Lower lobe of right lung (tissue), 2 donors: ENCODE measurements around the gene PDLIM5. TPM values are rescaled to one million over a fixed set of nuclear protein-coding genes. Genes with fewer than 3 reads are reported as not detected.

Experiments used
- ATAC-seq, 2 donors: fragments of 200-7000 bp; cut with Tn5 transposase; one replicate each; pipeline ENCODE4 v1.9.1; 2020 to 2022; ENCODE audit warnings: mild to moderate bottlenecking in 2 of 2, moderate library complexity in 2 of 2
- DNase-seq: peaks from one replicate; pipeline ENCODE4 v3.0.0-alpha.2; 2020
- H3K27ac ChIP-seq: fragments of 200-600 bp; one replicate; pipeline ENCODE4 v1.8.0; 2022
- H3K27me3 ChIP-seq: fragments of 200-600 bp; one replicate; pipeline ENCODE4 v1.8.0; 2022; ENCODE audit warnings: low read depth
- H3K36me3 ChIP-seq: fragments of 200-600 bp; one replicate; pipeline ENCODE4 v1.8.0; 2022; ENCODE audit warnings: mild to moderate bottlenecking
- H3K4me1 ChIP-seq: fragments of 200-600 bp; one replicate; pipeline ENCODE4 v1.8.0; 2022
- H3K4me3 ChIP-seq: fragments of 200-600 bp; one replicate; pipeline ENCODE4 v1.8.0; 2022; ENCODE audit warnings: mild to moderate bottlenecking
- H3K9me3 ChIP-seq: fragments of 200-600 bp; one replicate; pipeline ENCODE4 v1.8.0; 2022
- CTCF ChIP-seq: fragments of 200-600 bp; IDR thresholded peaks from one replicate; pipeline ENCODE4 v1.8.0; 2022; ENCODE audit warnings: antibody characterized with exemption, mild to moderate bottlenecking
- intact Hi-C: fragments of 100-400 bp; cut with DNase I; formaldehyde crosslinking; loops from one replicate; pipeline ENCODE4 v1.11.0; 2022
- total RNA-seq: library from RNA; stranded (reverse); fragmentation: NEBNext Ultra II Directional; extraction: Animal tissue kit (Norgen Biotek cat#: 25700); gene quantifications from one replicate; pipeline ENCODE4 v1.2.1, GENCODE V29; 2021
- donor health status: DM: no; HTN: yes; CAD: no; lungs with severe emphysema.

The PDLIM5 gene
- total RNA-seq, 1 donor from 2014 or later, result 75.8 TPM

GRCh38 chr4:94558392-94558904 lies 106.7 kb downstream of the PDLIM5 start:
- Histone ChIP-seq H3K36me3 (no peaks in the 10 kb centered on the region), H3K9me3 (no peaks in the 10 kb centered on the region), H3K27ac (no peak overlapping the region), H3K4me1 (peaks cover 21% of the 10 kb centered on the region), H3K27me3 (no peaks in the 10 kb centered on the region), H3K4me3 (no peak overlapping the region)
- no peak for ATAC-seq
- no peak for TF ChIP-seq CTCF
- no peak for DNase-seq
- intact Hi-C loops, result no loop called here

DNA sequence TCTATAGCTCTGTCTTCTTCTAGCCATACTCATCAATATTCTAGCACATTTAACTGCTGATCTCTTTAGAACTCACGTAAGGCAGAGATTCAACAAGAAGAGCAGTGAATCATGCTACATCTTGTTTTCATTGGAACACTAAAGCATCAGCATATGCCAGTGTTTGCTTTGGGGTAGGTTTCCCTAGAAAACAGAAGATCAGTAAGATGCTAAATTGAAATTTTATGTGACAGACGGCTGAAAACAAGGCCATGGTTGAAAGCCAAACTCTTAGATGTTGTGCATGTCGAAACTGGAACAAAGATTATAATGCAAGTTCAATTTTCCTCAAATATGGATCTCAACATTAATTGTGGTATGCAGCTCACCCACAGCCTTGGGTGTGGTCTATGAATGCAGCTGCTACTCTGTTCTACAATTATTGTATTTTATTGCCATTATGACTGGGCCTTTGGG lies 107.6 kb downstream of the PDLIM5 start:
- Histone ChIP-seq H3K4me1 (peaks cover 21% of the 10 kb centered on the region), H3K27me3 (no peaks in the 10 kb centered on the region), H3K36me3 (no peaks in the 10 kb centered on the region), H3K9me3 (no peaks in the 10 kb centered on the region), H3K4me3 (no peak overlapping the region), H3K27ac (no peak overlapping the region)
- ATAC-seq (no peak), DNase-seq (no peak)
- no peak for TF ChIP-seq CTCF
- intact Hi-C loops, result no loop called here

GRCh38 chr4:94561249-94562024 lies 109.7 kb downstream of the PDLIM5 start:
- Histone ChIP-seq H3K4me1 (peaks cover 21% of the 10 kb centered on the region), H3K9me3 (no peaks in the 10 kb centered on the region), H3K4me3 (no peak overlapping the region), H3K27me3 (no peaks in the 10 kb centered on the region), H3K36me3 (no peaks in the 10 kb centered on the region), H3K27ac (no peak overlapping the region)
- DNase-seq (no peak), ATAC-seq (no peak)
- no peak for TF ChIP-seq CTCF
- intact Hi-C loops, result no loop called here

GRCh38 chr4:94562285-94562684 lies 110.5 kb downstream of the PDLIM5 start:
- no peak for TF ChIP-seq CTCF

DNA sequence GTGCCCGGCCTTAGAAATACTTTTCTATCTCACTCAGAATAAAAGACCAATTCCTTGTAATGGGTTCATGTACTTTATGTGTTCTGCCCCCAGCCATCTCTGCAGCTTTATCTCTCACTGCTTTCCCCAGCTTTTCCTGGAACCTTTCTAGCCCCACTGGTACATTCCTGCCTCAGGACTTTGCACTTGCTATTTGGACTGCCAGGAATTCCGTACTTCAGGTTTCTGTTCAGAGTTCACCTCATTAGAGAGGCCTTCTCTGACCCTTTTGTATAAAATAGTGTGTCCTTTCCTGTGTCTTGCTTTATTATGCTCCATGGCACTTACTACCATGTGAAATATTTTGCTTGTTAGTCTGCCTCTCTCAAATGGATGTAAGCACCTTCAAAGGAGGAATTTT lies 112.5 kb downstream of the PDLIM5 start:
- DNase-seq (no peak), ATAC-seq (peak in 1 of 2 donors; percentile 14)
- intact Hi-C loops, result no loop called here
- Histone ChIP-seq H3K27ac (no peak overlapping the region), H3K4me1 (peaks cover 21% of the 10 kb centered on the region), H3K9me3 (no peaks in the 10 kb centered on the region), H3K27me3 (no peaks in the 10 kb centered on the region), H3K4me3 (no peak overlapping the region), H3K36me3 (no peaks in the 10 kb centered on the region)
- no peak for TF ChIP-seq CTCF

More at GRCh38 chr4:94562285-94562684, 110.5 kb downstream of the PDLIM5 start:
- Histone ChIP-seq H3K4me3 (no peak overlapping the region), H3K36me3 (no peaks in the 10 kb centered on the region), H3K27me3 (no peaks in the 10 kb centered on the region), H3K4me1 (peaks cover 21% of the 10 kb centered on the region), H3K9me3 (no peaks in the 10 kb centered on the region), H3K27ac (no peak overlapping the region)
- intact Hi-C loops, result no loop called here
- ATAC-seq, result no peak
- DNase-seq, result no peak
